Omental fat pad (tissue), 4 donors: ENCODE results near the gene TSPAN14. TPM values are rescaled to one million over a fixed set of nuclear protein-coding genes. Genes with fewer than 3 reads are reported as not detected.

Experiments used
- ATAC-seq: fragments of 150-250 bp; one replicate; pipeline ENCODE4 v1.9.1; 2016; ENCODE audit warnings: mild to moderate bottlenecking, moderate library complexity; ENCODE audit not compliant: low FRiP score
- DNase-seq: peaks from one replicate; pipeline ENCODE4 v3.0.0-alpha.2; 2019; ENCODE audit warnings: low spot score
- CTCF ChIP-seq, 3 donors: fragments of 450-650 bp; IDR thresholded peaks; one replicate each; pipeline ENCODE4 v1.5.1; 2016 to 2017; ENCODE audit warnings: antibody characterized with exemption in 3 of 3, mild to moderate bottlenecking in 3 of 3, moderate library complexity in 2 of 3
- total RNA-seq, 4 donors: library from RNA; depleted of rRNA; stranded (reverse); fragments of >200 nt; gene quantifications; one replicate each; pipeline ENCODE4 v1.1.0, GENCODE V29; 2016

TSPAN14 gene
- total RNA-seq, 4 donors from 2014 or later, result 42.4 to 114 (median 91.6) TPM

- ATAC-seq (no peak), DNase-seq (no peak)
- TF ChIP-seq CTCF (IDR thresholded peaks at IDR 0.05), result no peak
Observed at GRCh38 chr10:80455461-80456349, 1.6 kb downstream of the TSPAN14 start.

- no peak for TF ChIP-seq CTCF (IDR thresholded peaks at IDR 0.05)
- ATAC-seq (no peak), DNase-seq (no peak)
Observed at GRCh38 chr10:80457554-80458262, 3.6 kb downstream of the TSPAN14 start.

- no peak for DNase-seq
- TF ChIP-seq CTCF (IDR thresholded peaks at IDR 0.05), result no peak
- ATAC-seq, result no peak
Observed at GRCh38 chr10:80458263-80458625, 4.1 kb downstream of the TSPAN14 start.

- no peak for ATAC-seq
- DNase-seq, result no peak
- no peak for TF ChIP-seq CTCF (IDR thresholded peaks at IDR 0.05)
Observed at GRCh38 chr10:80458638-80459037, 4.5 kb downstream of the TSPAN14 start.

GRCh38 chr10:80459047-80459865, 5.1 kb downstream of the TSPAN14 start:
- TF ChIP-seq CTCF (IDR thresholded peaks at IDR 0.05), result no peak
- no peak for DNase-seq
- peak; percentile 2 for ATAC-seq

GRCh38 chr10:80460399-80461207, 6.5 kb downstream of the TSPAN14 start:
- no peak for TF ChIP-seq CTCF (IDR thresholded peaks at IDR 0.05)
- DNase-seq (no peak), ATAC-seq (peak; percentile 31)
